RWPE1 (cell line): ENCODE data around the gene CTTNBP2.
A peak's percentile ranks its signal among the peaks of the same experiment; 100 is the strongest.
"Not testable (repeated sequence)": the region's sequence is repeated elsewhere in the genome, so short reads cannot be mapped to it uniquely, and the experiment has no call there.

Experiments used
- CTCF ChIA-PET: fragments of 350-600 bp; sonication (Branson Sonifier 250); formaldehyde crosslinking; extraction: SDS; loops from one replicate; lab custom pipeline; 2021; lab: Yijun Ruan, JAX
- POLR2A ChIA-PET: fragments of 400-600 bp; formaldehyde crosslinking; extraction: SDS; loops from one replicate; lab custom pipeline; 2020; ENCODE audit warnings: antibody characterized with exemption; ENCODE audit not compliant: low non-redundant PET; lab: Yijun Ruan, JAX
- DNase-seq: peaks from one replicate; pipeline ENCODE4 v3.0.0; 2012; ENCODE audit warnings: low spot score
- H3K27ac ChIP-seq: fragments of 450-650 bp; 2 replicates; pipeline ENCODE4 v1.5.1; 2017
- CTCF ChIP-seq: fragments of 450-650 bp; conservative IDR thresholded peaks from 2 replicates; pipeline ENCODE4 v1.5.1; 2017; ENCODE audit warnings: low read depth, mild to moderate bottlenecking

The CTTNBP2 gene

GRCh38 chr7:117716707-117717299 is 156.4 kb downstream of the CTTNBP2 start:
- ChIA-PET POLR2A (no interaction called here), CTCF (interaction anchor here (0.7 kb wide), 1 partner anchor 56 kb away, joined by 6 read pairs; no protein-coding TSS in a partner anchor)
- TF ChIP-seq CTCF: no peak
- DNase-seq: no peak
- no peak overlapping the region for H3K27ac ChIP-seq

- DNase-seq: peak; percentile 42
- no peak overlapping the region for H3K27ac ChIP-seq
- ChIA-PET CTCF (interaction anchor here (0.5 to 1.1 kb wide), 14 partner anchors 18 to 1632 kb away, joined by 3 to 12 read pairs (median 3); no protein-coding TSS in a partner anchor), POLR2A (no interaction called here)
- peak; percentile 59 for TF ChIP-seq CTCF
Measured at GRCh38 chr7:117715784-117716445, 157.3 kb downstream of the CTTNBP2 start.

- TF ChIP-seq CTCF: no peak
- CTCF ChIA-PET: interaction anchor here (0.6 to 0.7 kb wide), 2 partner anchors 8 to 293 kb away, joined by 3 to 4 read pairs; no protein-coding TSS in a partner anchor
- POLR2A ChIA-PET: no interaction called here
- no peak overlapping the region for H3K27ac ChIP-seq
- DNase-seq: no peak
Measured at GRCh38 chr7:117711556-117711955, 161.7 kb downstream of the CTTNBP2 start.

- CTCF ChIA-PET, POLR2A ChIA-PET, DNase-seq, H3K27ac ChIP-seq: not testable (repeated sequence)
Measured at GRCh38 chr7:117708173-117708572, 165.1 kb downstream of the CTTNBP2 start.

- no peak overlapping the region for H3K27ac ChIP-seq
- no peak for TF ChIP-seq CTCF
- no peak for DNase-seq
- ChIA-PET CTCF (interaction anchor here (0.6 kb wide), 1 partner anchor 65 kb away, joined by 3 read pairs; no protein-coding TSS in a partner anchor), POLR2A (no interaction called here)
Measured at GRCh38 chr7:117707080-117707479, 166.2 kb downstream of the CTTNBP2 start.

- H3K27ac ChIP-seq: no peak overlapping the region
- ChIA-PET CTCF (no interaction called here), POLR2A (no interaction called here)
- DNase-seq: no peak
- TF ChIP-seq CTCF: no peak
Measured at GRCh38 chr7:117706210-117706609, 167.0 kb downstream of the CTTNBP2 start.

GRCh38 chr7:117705630-117706029 is 167.6 kb downstream of the CTTNBP2 start:
- no peak for TF ChIP-seq CTCF
- no peak for DNase-seq
- ChIA-PET CTCF (no interaction called here), POLR2A (no interaction called here)
- H3K27ac ChIP-seq: no peak overlapping the region
